GM21367 (cell line): Measurements from ENCODE around the gene VASN.
"Not testable (repeated sequence)": the region's sequence is repeated elsewhere in the genome, so short reads cannot be mapped to it uniquely, and the experiment has no call there.

ENCODE experiments used
- ATAC-seq: cut with Tn5 transposase; IDR thresholded peaks from one replicate; pipeline ENCODE4 v1.9.1; 2021; ENCODE audit not compliant: unreplicated experiment

VASN gene

GRCh38 chr16:4383591-4384444 lies 12.2 kb downstream of the VASN start:
- no peak for ATAC-seq

- no peak for ATAC-seq
Observed at GRCh38 chr16:4384509-4384942, 12.9 kb downstream of the VASN start.

GRCh38 chr16:4385066-4385788 lies 13.6 kb downstream of the VASN start:
- no peak for ATAC-seq

GRCh38 chr16:4385789-4386450 lies 14.3 kb downstream of the VASN start:
- ATAC-seq = no peak

- no peak for ATAC-seq
Observed at GRCh38 chr16:4386451-4386805, 14.8 kb downstream of the VASN start.

- no peak for ATAC-seq
Observed at GRCh38 chr16:4386951-4387565, 15.4 kb downstream of the VASN start.

- no peak for ATAC-seq
Observed at GRCh38 chr16:4387781-4388180, 16.1 kb downstream of the VASN start.

GRCh38 chr16:4388271-4389021 lies 16.8 kb downstream of the VASN start:
- ATAC-seq = no peak

- no peak for ATAC-seq
Observed at GRCh38 chr16:4389051-4389955, 17.7 kb downstream of the VASN start.

GRCh38 chr16:4390266-4391260 lies 18.9 kb downstream of the VASN start:
- no peak for ATAC-seq

- ATAC-seq = no peak
Observed at GRCh38 chr16:4391631-4392381, 20.2 kb downstream of the VASN start.

- ATAC-seq = no peak
Observed at GRCh38 chr16:4392382-4393239, 21.0 kb downstream of the VASN start.

- no peak for ATAC-seq
Observed at GRCh38 chr16:4393240-4393600, 21.6 kb downstream of the VASN start.

GRCh38 chr16:4393850-4394249 lies 22.2 kb downstream of the VASN start:
- not testable (repeated sequence) for ATAC-seq

- no peak for ATAC-seq
Observed at GRCh38 chr16:4395055-4395726, 23.5 kb downstream of the VASN start.

GRCh38 chr16:4399001-4399730 lies 27.5 kb downstream of the VASN start:
- ATAC-seq = no peak
